Measurements from ENCODE around the gene MCM3AP. TPM values are rescaled to one million over a fixed set of nuclear protein-coding genes. Genes with fewer than 3 reads are reported as not detected.
"Not testable (repeated sequence)": the region's sequence is repeated elsewhere in the genome, so short reads cannot be mapped to it uniquely, and the experiment has no call there.

Gene MCM3AP
- total RNA-seq, 1 donor from 2014 or later, result 72.4 TPM

- Mint-ChIP-seq H3K27ac (no peak overlapping the region), H3K4me1 (no peaks in the 10 kb centered on the region), H3K36me3 (peaks cover 39% of the 10 kb centered on the region), H3K4me3 (no peak overlapping the region), H3K9me3 (no peaks in the 10 kb centered on the region), H3K27me3 (ENCODE audit: insufficient read depth, low read depth) (peaks cover 3% of the 10 kb centered on the region)
- Histone ChIP-seq H3K79me2 (ENCODE audit: low read depth) (no peaks in the 10 kb centered on the region), H3K4me2 (no peak overlapping the region), H3K27ac (no peak overlapping the region), H3K9me3 (ENCODE audit: low read depth) (no peaks in the 10 kb centered on the region), H3K4me1 (no peaks in the 10 kb centered on the region), H2AFZ (replicated peaks) (no peak overlapping the region), H4K20me1 (ENCODE audit: low read depth) (no peaks in the 10 kb centered on the region), H3F3A (ENCODE audit: low read depth) (no peaks in the 10 kb centered on the region), H3K4me3 (no peak overlapping the region), H3K27me3 (no peaks in the 10 kb centered on the region), H3K9ac (no peak overlapping the region), H3K36me3 (peaks cover 13% of the 10 kb centered on the region)
- TF ChIP-seq EZH2 (IDR thresholded peaks at IDR 0.05) (no peak), EZH2phosphoT487 (IDR thresholded peaks at IDR 0.05) (no peak), CTCF (IDR thresholded peaks at IDR 0.05) (no peak)
- no peak for DNase-seq (ENCODE audit: low spot score)
Observed at GRCh38 chr21:46203203-46203600, 82.2 kb downstream of the MCM3AP start.

- Mint-ChIP-seq H3K4me1 (no peaks in the 10 kb centered on the region), H3K27ac (no peak overlapping the region), H3K9me3 (no peaks in the 10 kb centered on the region), H3K27me3 (ENCODE audit: insufficient read depth, low read depth) (peaks cover 3% of the 10 kb centered on the region), H3K4me3 (no peak overlapping the region), H3K36me3 (peaks cover 40% of the 10 kb centered on the region)
- no peak for DNase-seq (ENCODE audit: low spot score)
- Histone ChIP-seq H3K9me3 (ENCODE audit: low read depth) (no peaks in the 10 kb centered on the region), H3K4me2 (no peak overlapping the region), H3K27me3 (no peaks in the 10 kb centered on the region), H3K4me1 (no peaks in the 10 kb centered on the region), H3K27ac (no peak overlapping the region), H3K9ac (no peak overlapping the region), H3F3A (ENCODE audit: low read depth) (no peaks in the 10 kb centered on the region), H3K4me3 (no peak overlapping the region), H3K36me3 (peaks cover 13% of the 10 kb centered on the region), H3K79me2 (ENCODE audit: low read depth) (no peaks in the 10 kb centered on the region), H4K20me1 (ENCODE audit: low read depth) (no peaks in the 10 kb centered on the region), H2AFZ (replicated peaks) (no peak overlapping the region)
- no peak for TF ChIP-seq EZH2phosphoT487 (IDR thresholded peaks at IDR 0.05)
- no peak for TF ChIP-seq CTCF (IDR thresholded peaks at IDR 0.05)
- no peak for TF ChIP-seq EZH2 (IDR thresholded peaks at IDR 0.05)
Observed at GRCh38 chr21:46202592-46203202, 82.7 kb downstream of the MCM3AP start.

GRCh38 chr21:46200877-46201803 lies 84.3 kb downstream of the MCM3AP start:
- H3K4me1 Mint-ChIP-seq; DNase-seq (ENCODE audit: low spot score); H3K9me3 Mint-ChIP-seq; H2AFZ ChIP-seq (replicated peaks); H3K4me3 ChIP-seq; H3K79me2 ChIP-seq (ENCODE audit: low read depth); H3K9ac ChIP-seq; H3F3A ChIP-seq (ENCODE audit: low read depth); H3K27me3 ChIP-seq; H3K4me2 ChIP-seq; H3K4me1 ChIP-seq; H3K27me3 Mint-ChIP-seq (ENCODE audit: insufficient read depth, low read depth); H3K27ac Mint-ChIP-seq; H3K9me3 ChIP-seq (ENCODE audit: low read depth); H3K27ac ChIP-seq; H3K4me3 Mint-ChIP-seq; H4K20me1 ChIP-seq (ENCODE audit: low read depth): not testable (repeated sequence)
- H3K36me3 Mint-ChIP-seq, result peaks cover 43% of the 10 kb centered on the region
- peaks cover 13% of the 10 kb centered on the region for H3K36me3 ChIP-seq
